Measurements from ENCODE around the gene USP28.
A peak's percentile ranks its signal among the peaks of the same experiment; 100 is the strongest.

- TF ChIP-seq ARNT (IDR thresholded peaks at IDR 0.05) (no peak), FOXK2 (IDR thresholded peaks at IDR 0.05) (no peak), FOXM1 (IDR thresholded peaks at IDR 0.05; ENCODE audit: borderline replicate concordance) (no peak), SP1 (IDR thresholded peaks at IDR 0.05) (no peak), ELF4 (IDR thresholded peaks at IDR 0.05) (peak; percentile 55; the same call in 1 of the 2 replicates), FOXA1 (IDR thresholded peaks at IDR 0.05) (no peak), NFRKB (IDR thresholded peaks at IDR 0.05) (no peak), HDGF (IDR thresholded peaks at IDR 0.05; ENCODE audit: borderline replicate concordance) (no peak), BHLHE40 (IDR thresholded peaks at IDR 0.05; ENCODE audit: borderline replicate concordance) (no peak)
Measured at GRCh38 chr11:113875234-113876073, at the start of gene USP28.

All from HEK293T (cell line).